Neural progenitor cell (in vitro differentiated cells): Measurements from ENCODE around the gene FYN.

Source experiments
- CTCF ChIP-seq: fragments of 200-600 bp; sonication (generic); IDR thresholded peaks from 2 replicates; pipeline ENCODE4 v1.5.1; 2017; ENCODE audit warnings: antibody characterized with exemption, mild to moderate bottlenecking
- EZH2 ChIP-seq: fragments of 200-600 bp; sonication (generic); IDR thresholded peaks from 2 replicates; pipeline ENCODE4 v1.6.1; 2017; ENCODE audit warnings: antibody characterized with exemption, mild to moderate bottlenecking, moderate library complexity

GRCh38 chr6:111625099-111625416 lies 248.2 kb downstream of the FYN start:
- no peak for TF ChIP-seq CTCF
- no peak for TF ChIP-seq EZH2
